Activated CD4-positive, alpha-beta T cell treated with anti-CD3 and anti-CD28 coated beads, Interleukin-2, amount 50 U/mL, for 24 hours (primary cell): ENCODE measurements around the gene PRB4.
"Not testable (repeated sequence)": the region's sequence is repeated elsewhere in the genome, so short reads cannot be mapped to it uniquely, and the experiment has no call there.

ENCODE experiments used
- DNase-seq, 2 donors: peaks; one replicate each; pipeline ENCODE4 v3.0.0-alpha.2; 2020; ENCODE audit warnings: low read depth in 1 of 2, low spot score in 1 of 2

PRB4 gene

GRCh38 chr12:11310336-11310735, at the start of gene PRB4:
TSS of gene PRB4 (minus strand) at chr12:11310436. CDS start at chr12:11310398, 38 bp downstream.
- no peak for DNase-seq

DNA sequence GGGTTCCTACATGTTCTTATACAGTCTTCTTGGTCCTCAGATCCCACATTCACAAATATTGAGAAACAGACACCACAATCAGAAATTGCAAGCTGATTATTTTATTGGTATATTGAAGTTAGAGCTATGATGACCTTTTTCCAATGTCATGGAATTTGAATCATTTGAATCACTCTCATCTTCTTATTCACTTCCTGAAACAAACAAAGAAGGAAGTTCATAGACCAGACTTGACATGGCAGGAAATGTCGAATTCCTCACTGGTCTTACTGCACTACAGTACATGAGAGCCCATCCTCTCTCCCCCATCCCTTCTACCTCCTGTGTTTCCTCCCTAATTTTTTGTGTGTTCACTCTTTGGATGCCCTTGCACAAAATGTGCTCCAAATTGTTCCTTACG, 41.5 kb upstream of the PRB4 start:
- DNase-seq = not testable (repeated sequence)

DNA sequence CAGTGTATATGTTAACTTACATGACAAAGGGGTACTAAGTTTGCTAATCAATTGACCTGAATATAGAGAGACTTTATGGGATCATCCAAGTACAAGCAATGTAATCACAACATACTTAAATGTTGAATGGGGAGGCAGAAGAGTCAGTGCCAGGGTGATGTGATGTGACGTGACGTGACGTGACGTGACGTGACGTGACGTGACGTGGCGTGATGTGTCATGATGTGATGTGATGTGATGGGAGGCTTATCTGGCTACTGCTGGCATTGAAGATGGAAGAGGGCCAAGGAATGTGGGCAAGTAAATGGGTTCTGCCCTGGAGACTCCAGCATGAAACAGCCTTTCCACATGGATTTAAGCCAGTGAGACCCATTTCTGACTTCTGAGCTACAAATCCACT, 38.2 kb upstream of the PRB4 start:
- no peak for DNase-seq

GRCh38 chr12:11347810-11348209, 37.6 kb upstream of the PRB4 start:
- DNase-seq = no peak

DNA sequence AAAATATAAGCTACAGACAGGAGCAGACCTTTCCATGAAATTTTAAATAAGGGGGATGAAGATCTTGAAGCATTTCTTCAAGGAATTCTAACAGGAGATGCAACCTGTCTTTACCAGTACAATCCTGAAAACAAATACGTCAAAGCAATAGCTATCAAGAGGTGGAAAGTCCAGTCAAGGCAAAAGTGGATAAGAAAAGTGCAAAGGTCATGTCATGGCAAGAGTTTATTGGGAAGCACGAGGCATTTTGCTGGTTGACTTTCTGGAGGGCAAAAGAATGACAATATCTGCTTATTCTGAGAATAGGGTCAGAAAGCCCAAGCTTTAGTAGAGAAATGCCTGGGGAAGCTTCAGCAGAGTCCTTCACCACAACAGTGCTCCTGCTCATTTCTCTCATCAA, 34.3 kb upstream of the PRB4 start:
- DNase-seq = no peak

DNA sequence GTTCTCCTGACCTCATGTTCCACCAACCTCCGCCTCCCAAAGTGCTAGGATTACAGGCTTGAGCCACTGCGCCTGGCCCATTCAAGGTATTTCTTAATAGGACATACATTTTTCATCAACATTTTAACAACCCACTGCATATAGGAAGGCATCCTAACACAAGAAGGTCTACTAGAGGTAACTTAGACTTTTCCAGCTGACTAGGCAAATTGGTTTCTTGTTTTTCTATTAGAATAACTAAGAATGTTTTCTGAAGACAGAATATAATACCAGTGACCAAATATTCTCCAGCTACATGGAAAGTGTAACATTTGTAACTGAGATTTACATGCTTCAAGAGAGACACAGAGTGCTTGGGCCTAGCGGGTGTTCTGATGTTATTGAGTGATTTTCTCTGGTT, 14.2 kb upstream of the PRB4 start:
- no peak for DNase-seq

DNA sequence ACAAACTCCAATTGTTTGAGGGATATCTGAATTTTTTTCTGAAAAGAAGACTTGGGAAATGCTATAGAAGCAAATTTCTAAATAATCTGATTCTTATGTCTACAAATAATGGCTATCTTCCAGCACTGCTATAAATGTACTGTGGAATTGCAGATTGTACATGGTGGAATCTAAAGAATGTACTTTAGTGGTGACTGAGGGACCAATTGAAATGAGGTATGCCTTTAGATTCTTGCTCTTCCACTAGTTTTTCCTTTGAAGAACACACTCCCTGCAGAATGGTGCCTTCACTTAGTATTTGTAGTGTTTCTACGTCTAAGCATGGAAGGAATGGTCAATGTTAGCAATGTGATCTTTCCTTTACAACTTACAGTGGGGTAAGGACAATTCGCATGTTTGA, 11.7 kb upstream of the PRB4 start:
- DNase-seq = no peak

- no peak for DNase-seq
These were observed 3.1 kb downstream of the PRB4 start for GRCh38 chr12:11307143-11307542.

- DNase-seq = no peak
These were observed 36.8 kb downstream of the PRB4 start for GRCh38 chr12:11273449-11273848.

DNA sequence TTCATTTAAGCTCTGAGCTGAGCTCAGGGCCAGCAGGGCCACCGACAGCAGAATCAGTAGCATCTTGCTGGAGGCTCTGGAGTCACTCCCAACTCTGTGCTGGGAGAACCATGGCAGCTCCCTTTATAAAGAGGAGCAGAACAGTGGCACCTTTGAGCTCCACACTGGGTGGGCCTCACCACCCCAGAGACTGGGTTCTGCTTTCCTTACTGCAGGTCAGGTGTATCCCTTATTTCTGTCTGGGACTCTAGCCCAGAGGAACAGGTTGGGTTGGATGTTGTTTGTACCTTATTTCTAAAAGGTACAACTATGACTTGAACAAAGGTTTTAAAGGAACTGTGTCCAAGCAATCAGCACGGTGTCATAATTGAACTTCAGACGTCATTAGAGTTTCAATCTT, 40.6 kb downstream of the PRB4 start, which contains the start of gene PRB3:
Gene PRB3, minus strand, starts transcription at position 101 of the 400 bp plus-strand sequence. Its CDS starts 38 bp downstream, at position 63.
- DNase-seq = no peak

GRCh38 chr12:11264501-11264900, 45.7 kb downstream of the PRB4 start:
- DNase-seq = no peak
